OCI-M1 (cell line): ENCODE results near the gene ABCA3.

Experiments
- DNase-seq: peaks from one replicate; lab custom pipeline; 2025; lab: John Stamatoyannopoulos, UW

ABCA3 gene

DNA sequence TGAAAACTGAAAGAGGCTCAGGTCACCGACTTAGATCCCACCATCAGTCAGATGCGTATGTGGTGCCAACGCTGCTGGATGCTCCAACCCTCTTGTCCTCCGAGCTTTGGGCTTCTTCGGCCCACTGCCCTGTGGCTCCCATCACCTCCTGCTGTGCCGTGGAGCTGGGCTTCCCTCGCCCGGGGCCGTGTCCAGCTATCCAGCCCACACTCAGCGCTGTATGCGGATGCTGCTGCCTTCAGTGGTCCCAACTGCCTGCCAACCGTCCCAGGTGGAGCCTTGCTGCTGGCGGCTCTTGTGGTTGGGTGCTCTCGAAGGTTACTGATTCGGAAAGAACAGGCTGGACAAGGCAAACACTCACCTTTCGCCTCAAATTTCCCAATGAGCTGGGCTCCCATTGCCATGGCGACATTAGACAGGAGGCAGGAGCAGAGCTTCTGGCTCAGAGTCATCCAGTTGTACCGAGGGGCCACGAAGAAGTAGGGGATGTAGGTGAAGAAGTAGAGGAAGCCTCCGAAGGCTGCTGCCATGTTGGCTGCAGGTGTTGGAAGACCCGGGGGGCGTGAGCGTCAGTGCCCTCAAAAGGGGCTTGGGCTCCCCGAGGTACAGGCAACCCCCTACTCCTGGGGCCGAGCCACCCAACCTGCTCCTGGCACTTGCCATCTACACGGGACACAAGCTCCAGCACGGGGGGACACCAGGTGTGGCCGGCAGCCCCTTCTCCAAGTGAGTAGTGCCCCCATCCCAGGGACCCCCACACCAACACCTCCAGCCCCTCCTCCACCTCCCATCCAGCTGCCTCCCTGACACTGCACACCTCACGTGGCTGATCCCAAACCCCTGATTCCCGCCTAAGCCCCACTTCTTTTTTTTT lies 32.2 kb downstream of the ABCA3 start:
- DNase-seq, result no peak

DNA sequence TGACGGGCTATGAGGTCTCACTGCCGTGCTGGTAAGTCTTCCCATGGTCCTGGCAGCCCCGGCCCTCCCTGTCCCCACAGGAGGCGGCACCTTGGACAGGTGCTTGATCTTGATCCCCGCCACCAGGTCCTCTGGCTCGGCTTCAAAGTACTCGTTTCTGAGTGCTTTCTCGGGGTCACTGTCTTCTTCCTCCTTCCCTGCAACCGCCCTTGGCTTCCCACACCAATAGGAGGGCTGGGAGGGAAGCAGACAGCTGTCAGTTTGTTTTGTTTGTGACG lies 40.7 kb downstream of the ABCA3 start:
- DNase-seq, result no peak

DNA sequence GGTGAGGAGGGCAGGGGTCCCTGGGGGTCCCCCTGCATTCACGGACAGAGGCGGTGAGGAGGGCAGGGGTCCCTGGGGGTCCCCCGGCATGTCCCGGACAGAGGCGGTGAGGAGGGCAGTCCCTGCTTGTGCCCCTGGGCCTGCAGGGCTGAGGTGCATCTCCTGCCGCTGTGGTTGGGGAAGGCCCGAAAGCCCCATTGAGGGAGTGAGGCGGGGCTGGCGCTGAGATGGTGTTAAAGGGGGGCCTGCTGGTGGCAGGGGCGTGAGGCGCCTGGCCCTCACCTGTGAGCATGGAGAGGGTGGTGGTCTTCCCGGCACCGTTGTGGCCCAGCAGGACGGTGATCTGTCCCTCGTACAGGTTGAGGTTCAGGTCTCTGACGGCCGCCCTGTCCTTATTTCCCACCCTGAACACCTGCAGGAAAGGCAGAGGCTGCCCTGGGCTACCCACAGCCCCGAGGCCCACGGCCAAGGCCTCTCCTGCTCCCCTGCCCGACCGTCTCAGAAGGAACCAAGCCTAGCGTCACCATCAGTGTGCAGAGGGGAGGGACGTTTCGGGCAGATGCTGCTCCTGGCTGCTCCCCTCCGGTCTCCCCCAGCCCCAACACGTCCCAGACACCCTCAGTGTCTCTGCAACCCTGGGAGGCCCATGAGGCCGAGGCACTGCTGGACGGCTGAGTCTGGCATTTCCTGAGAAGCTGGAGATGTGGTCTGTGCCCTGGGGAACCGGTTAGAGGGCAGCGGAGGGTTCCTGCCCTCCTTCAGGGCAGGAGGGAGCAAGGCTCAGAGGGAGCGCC lies 41.2 kb downstream of the ABCA3 start:
- no peak for DNase-seq

DNA sequence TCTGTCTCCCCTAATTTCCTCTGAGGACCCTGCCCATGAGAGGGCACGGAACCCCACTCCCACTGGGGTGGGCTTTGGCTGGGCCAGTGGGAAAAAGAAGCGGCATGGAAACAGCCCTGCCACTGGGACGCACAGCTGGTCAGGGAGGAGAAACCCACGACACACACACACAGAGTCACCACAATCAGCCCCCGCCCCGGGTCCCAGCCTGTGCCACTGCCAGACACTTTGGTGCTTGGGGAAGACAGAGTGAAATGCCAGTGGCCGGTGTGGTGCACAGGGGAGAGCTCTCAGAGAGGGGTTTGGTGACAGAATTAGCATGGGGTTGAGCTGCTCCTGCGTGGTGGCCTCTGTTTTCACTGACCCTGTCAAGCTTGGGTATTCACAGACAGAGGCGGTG lies 41.9 kb downstream of the ABCA3 start:
- DNase-seq, result no peak

DNA sequence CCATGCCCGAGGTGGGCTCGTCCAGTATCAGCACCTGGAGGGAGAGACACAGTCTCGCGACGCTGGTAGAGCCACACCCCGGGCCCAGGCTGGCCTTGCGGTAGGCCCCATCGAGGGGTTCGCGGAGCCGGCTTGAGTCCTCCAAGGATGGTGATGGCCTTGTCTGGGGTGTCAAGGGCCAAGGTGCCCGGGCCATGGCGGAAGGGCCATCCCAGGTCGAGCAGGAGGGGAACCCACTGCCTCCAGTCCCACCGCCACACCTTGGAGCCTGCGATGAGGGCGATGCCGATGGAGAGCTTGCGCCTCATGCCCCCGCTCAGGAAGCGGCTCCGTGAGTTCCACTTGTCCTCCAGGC lies 43.0 kb downstream of the ABCA3 start:
- no peak for DNase-seq

DNA sequence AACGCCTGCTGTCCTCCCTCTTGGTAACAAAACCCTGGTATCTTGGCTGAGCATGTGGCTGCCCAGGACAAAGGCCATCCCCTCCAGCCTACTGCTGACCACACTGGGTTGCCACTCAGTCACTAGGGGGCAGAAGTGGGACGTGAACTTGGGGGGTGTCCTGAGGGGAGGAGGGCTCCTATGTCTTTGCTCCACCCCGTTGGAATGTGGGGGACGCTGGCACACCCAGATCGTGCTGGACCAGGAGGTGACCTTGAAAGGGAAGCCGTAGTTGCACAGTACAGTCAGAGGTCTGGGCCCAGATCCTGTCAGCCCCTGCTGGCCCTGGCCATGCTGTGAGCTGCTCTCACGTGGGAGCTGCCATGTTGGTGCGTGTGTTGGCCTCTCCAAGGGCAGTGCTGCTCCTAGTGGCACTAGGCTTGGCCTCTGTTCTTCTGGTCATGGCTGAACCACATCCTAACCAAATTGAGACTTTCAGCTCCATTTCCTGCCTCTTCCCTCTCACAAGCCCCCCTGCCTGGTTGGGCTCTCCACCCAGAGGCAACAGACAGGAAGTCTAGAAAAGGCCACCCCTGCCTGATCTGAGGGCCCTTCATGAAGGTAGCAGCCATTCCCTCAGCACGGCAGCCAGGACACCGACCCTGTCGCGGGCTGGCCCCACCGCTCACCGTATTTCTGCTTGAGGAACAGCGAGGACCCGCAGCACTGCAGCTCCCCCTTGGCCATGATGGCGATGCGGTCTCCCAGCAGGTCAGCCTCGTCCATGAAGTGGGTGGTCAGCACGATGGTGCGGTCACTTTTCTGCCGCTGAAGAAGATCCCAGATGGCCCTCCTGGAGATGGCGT lies 43.6 kb downstream of the ABCA3 start:
- DNase-seq, result peak; percentile 69

DNA sequence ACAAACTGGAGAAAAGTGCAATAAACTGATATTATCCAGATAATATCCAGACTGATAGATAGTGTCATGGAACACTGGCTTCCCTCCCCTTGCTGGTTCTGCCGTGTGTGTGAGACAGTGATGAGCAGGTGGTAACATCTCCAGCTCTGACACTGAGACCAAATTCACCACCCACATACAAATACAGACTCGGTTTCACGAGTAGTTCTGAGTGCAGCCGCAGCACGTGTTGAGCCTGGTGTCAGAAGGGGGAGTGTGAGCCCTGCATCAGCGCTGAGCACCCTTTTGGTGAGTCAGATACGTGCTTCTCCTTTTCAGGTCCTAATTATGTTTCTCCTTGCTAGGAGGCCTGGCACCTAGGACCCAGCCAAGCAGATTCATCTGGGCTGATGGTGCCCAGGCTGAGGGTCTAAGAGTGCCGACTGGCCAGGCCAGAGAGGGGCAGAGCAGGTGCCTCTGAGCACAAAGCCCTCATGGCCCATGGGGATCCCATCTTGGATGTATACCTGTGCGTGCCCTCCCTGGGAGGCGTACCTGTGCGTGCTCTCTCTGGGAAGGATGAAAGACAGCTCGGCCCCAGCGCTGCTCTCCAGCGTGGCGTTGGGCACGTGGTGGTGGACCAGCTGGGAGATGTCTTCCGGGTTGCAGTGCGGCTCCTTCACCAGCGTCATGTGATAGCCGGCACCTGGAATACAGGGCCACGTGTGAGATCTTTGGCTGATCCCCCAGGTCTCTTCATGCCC lies 45.3 kb downstream of the ABCA3 start:
- DNase-seq, result no peak

DNA sequence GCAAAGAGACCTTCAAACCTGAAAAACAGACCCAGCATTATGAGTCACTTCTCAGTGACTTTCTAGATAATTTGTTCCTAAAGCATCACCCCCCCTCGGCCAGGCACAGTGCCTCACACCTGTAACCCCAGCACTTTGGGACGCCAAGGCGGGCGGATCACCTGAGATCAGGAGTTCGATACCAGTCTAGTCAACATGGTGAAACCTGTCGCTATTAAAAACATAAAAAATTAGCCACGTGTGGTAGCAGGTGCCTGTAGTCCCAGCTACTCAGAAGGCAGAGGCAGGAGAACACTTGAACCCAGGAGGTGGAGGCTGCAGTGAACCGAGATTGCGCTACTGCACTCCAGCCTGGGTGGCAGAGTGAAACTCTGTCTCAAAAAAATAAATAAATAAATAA lies 48.3 kb downstream of the ABCA3 start:
- DNase-seq, result no peak

DNA sequence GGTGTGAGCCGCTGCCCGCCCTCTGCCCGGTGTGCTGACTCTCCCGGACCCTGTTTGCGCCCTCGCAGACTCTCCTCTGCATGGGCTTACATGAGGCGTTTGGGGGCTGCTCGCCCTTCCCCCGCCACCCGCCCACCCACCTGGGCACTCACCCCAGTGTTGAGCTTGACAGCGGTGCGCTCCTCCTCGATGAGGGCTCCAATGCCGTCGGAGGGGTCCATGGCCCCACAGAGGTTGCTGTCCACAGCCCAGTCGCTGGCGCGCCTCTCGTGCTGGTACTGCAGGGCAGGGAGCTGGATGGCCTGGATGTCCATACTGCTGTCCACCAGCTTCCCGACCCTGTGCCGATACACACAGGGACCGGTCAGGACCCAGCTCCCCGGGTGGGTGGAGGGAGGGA lies 51.2 kb downstream of the ABCA3 start:
- DNase-seq, result no peak

DNA sequence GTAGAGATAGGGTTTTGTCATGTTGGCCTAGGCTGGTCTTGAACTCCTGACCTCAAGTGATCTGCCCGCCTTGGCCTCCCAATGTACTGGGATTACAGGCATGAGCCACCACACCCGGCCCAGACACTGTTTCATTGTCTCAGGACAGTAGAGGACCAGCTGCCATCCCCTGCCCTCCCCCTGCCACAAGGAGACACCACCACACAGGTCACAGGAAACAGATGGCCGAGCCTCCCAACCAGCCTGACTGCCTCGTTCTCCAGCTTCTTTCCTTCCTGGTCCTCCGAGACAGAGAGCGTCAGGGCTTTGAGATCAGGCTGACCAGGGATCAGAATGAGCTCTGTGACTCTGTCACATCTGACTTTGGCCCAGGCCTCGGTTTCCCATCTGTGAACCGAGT lies 51.8 kb downstream of the ABCA3 start:
- DNase-seq, result no peak

DNA sequence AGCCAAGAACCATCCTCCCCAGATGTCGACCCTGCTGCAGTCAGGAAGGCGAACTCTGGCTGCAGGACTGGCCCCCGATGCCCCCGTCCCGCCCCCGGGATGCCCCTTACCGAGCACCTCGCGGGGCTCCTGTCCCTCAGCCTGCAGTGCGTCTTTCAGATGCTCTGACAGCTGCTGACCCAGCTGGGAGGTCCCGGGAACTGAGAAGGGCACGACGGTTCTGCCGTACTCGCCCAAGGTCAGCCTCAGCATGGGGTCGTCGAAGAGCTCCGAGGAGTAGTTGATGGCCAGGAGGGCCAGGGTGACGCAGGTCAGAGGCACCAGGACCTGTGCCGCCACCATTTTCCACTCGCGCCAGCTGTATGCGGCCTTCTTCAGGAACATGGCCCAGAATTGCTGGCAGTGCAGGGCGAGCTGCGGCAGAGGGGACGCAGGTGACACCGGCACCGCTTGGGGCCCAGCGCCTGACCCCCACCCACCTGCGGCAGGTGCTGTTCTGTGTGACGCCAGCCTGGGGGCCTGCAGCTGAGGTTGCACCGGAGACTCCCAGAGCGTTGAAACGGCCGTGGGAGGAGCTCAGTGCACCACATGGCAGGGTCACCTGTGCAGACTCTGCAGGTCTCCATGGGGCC lies 52.5 kb downstream of the ABCA3 start:
- no peak for DNase-seq

DNA sequence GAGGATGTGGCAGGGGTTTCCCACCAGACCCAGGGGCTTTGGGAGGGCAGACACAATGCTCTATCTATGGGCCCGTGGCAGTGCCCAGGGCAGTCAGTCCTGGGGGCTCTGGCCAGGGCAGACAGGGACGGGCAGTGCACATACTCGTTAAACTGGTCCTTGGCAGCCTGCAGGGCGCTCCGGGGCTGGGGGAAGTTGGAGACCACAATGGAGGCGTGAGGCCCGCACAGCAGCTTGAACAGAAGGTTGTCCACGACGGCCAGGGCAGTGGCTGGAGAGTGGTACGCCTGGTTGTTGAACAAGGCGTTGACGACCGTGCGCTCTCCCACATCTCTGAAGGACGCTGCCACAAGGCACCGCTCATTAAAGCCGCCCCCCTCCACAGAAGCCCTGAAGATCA lies 54.0 kb downstream of the ABCA3 start:
- no peak for DNase-seq

DNA sequence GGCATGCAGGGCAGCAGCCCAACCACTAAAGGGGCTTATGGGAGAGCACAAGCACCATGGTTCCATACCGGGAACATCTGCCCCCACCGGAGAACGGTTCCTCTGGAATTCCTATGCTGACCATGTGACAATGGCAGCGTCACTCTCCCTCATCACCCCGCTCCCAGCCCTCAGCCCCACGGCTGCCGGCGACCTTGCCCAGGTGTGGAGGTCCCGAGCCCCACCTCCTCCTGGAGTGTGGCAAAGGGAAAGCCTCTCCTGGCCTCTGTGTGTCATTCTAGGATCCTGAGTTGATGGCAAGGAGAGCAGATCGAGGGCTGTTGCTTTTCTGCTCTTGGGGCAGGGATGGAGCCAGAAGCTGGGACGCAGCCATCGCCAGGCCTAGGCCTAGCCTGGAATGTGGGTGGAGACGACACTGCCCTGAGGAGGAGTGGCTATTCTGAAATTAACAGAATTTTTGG lies 54.8 kb downstream of the ABCA3 start:
- no peak for DNase-seq

DNA sequence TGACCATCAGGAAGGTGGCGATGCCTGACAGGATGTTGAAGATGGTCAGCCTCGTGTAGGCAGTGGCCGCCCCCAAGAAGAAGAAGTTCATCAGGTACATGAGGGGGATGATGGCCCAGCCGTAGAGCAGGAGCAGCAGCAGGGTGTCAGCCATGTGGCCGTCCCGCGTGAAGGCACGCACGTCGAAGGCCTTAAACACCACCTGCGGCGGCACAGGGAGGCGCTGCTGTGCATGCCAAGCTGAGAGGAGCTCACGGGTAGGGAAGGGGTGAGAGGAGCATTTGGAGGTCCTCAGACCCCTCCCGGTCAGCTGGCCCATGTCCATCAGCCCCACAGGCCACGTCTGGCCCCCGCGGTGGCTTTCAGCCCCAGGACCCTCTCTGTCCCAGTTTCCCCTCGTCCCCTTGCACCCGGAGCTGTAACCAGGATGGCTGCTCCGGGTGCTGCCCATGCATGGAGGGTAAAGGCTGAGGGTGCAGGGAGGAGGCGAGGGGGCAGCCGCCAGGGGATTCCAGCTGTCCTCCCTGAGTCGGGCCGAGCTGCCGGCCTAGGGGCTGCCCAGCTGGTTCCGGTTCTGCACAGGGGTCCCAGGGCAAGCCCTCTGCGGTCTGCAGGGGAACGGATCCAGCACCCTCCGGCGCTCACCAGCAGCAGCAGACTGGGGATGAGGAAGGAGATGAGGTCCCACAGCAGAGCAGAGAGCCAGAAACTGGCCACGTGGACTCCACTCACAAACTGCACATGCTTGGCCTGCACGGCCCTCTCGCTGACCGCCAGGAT lies 55.5 kb downstream of the ABCA3 start:
- no peak for DNase-seq

DNA sequence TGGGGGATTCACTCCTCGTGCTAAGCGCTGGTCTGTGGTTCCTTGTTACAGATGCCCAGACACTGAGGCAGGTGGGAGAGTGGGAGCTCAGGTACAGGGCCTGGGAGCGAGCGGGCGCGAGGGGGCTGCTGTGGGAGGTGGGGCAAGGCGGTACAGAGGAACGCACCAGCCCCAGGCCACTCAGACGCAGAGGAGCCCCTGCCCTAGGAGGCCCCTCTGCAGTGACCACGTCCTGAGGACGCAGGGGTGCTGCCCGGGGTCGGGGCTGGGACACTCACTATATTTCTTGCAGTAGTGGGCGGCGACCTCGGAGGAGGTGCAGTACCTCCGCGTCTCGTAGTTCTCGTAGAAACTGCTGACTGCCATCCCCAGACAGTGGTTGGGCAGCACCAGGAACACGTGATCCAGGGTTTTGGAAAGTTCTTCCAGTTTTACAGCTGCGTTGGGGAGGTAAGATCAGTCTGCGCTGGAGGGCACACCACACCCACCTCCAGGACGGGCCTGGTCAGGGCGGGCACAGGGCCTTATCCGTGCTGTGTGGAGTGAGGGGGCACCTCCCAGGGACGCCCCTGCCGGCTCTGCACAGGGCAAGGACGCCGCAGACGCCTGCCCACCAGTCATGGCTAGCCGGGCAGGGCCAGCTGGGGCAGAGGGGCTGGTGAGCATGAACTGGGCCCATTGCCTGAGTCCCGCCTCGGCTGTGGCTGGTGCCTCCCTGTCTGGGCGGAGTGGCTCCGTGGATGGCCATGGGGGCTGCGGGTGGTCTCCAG lies 56.3 kb downstream of the ABCA3 start:
- no peak for DNase-seq

DNA sequence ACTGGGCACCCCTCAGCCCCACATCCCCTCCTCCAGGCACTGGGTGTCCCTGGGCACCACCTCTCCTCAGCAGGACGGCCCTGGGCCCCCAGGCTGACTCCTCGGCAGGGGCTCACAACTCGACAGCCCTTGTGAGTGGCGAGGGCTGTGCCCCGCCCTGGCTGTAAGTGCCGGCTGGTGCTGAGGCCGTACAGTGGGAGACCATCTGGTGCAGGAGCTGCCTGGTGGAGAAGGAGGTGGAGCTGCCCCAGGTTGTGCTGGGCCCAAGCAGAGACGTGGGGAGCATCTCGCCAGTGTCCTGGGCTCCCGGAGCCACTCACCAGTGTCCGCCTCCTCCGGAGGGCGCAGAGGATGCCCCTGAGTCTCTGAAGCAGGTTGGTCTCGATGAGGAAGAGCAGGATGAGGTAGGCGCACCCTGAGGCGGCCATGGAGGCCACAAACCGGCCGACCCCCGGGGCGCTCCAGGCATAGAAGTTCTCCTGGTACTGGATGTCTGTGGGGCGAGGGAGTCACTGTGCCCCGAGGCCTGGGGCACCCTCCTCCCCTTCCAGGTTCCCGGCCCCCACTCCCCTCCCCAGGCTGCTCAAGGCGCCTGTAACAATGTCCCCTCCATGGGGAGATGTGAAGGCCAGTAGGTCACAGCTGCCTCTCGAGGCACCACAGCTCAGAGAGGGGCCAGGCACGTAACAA lies 57.5 kb downstream of the ABCA3 start:
- no peak for DNase-seq

DNA sequence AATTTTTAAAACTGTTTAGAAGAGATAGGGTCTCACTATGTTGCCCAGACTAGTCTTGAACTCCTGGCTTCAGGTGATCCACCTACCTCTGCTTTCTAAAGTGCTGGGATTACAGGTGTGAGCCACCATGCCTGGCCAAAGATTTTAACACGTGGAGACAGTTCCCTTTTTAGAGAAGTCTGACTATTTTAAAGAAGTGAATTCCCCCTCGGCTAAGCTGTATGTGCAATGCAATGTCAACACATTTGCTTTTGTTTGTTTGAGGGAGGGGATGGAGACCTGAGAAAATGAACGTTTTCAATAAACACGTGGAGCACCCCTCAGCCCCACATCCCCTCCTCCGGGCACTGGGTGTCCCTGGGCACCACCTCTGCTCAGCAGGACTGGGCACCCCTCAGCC lies 58.3 kb downstream of the ABCA3 start:
- no peak for DNase-seq

DNA sequence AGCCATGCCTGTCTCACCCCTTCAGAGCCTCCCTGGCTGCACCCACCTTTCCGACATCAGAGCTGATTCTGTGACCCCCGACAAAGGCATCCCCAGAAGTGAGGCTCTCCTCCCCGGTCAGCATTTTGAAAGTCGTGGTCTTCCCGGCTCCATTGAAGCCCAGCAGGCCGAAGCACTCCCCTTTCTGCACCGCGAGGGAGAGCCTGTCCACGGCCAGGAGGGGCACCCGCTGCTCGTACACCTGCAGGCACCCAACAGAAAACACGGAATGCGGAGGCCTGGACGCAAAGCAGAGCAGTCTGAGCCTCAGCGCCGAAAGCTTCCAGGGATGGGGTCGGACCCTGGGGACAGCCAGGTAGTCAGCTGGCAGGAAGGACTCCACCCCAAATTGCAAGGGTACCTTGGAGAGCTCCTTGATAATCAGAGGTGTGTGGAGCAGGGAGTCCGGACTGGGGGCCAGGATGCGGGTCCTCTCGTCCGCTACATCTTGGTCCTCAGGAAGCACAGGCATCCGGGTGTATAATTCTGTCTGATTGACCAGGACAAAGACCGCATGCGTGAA lies 59.5 kb downstream of the ABCA3 start:
- no peak for DNase-seq

DNA sequence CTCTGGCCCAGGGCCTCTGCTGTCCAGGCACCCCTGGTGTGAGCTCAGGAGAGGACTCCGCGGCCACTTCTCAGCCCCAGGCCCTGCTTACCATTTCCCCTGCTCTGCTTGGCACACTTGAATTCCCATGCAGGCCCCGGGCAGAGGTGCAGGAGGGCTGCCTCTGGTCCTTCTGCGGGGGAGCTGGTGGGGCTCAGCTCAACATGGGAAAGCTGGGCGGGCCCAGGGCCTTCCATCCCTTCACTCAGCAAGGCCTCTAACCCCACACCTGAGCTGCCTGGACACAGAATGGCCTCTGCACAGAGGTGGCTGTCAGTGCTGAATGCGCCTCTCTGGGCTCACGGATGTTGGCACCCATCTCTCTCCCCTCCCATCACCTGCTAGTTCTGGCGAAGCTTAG lies 60.1 kb downstream of the ABCA3 start:
- DNase-seq, result no peak
